DND-41 (cell line): ENCODE results near the gene REEP5.

ENCODE experiments used
- CTCF ChIP-seq: IDR thresholded peaks from 2 replicates; pipeline ENCODE4 v1.5.1; 2012; ENCODE audit warnings: borderline replicate concordance, low read length, moderate library complexity, mild to moderate bottlenecking; ENCODE audit not compliant: poor library complexity, severe bottlenecking; ENCODE audit errors: extremely low read depth
- EZH2 ChIP-seq: IDR thresholded peaks from 3 replicates; pipeline ENCODE4 v1.6.1; 2012; ENCODE audit warnings: borderline replicate concordance, low read depth, mild to moderate bottlenecking, moderate library complexity, low read length, inconsistent platforms; ENCODE audit not compliant: severe bottlenecking

- TF ChIP-seq CTCF (no peak), EZH2 (no peak)
Observed at GRCh38 chr5:112957036-112957808, 35.2 kb upstream of the REEP5 start.
